ENCODE results near the gene MYO5C. TPM values are rescaled to one million over a fixed set of nuclear protein-coding genes. Genes with fewer than 3 reads are reported as not detected.
"Not testable (repeated sequence)": the region's sequence is repeated elsewhere in the genome, so short reads cannot be mapped to it uniquely, and the experiment has no call there.

MYO5C gene
- total RNA-seq, 1 donor: 41.2 TPM

DNA sequence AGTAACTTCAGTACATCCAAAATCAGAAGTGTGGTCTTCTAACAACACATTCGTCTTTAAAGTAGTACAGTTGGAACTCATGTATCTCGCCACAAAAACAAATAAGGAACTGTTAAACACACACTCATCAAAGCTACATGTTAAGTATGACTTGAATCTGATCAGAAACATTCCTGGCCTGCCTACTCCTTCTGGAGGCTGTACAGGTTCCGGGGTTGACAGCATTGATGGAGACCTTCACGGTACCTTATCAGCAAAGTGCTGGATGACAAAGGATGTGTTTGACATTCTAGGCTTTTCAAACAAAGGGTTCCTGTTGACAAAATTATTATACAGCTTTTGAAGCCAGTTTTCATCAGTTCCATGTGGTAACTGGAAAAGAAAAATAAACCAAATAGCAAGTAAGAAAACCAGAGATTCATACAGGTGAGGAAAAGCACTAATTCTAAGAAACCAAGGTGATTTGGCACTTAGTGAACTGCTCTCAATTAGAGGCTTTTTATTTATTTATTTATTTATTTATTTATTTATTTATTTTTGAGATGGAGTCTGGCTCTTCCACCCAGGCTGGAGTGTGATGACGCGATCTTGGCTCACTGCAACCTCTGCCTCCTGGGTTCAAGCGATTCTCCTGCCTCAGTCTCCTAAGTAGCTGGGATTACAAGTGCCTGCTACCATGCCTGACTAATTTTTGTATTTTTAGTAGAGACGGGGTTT, 44.3 kb downstream of the MYO5C start:
- DNase-seq (ENCODE audit: low read depth in 2 of 3, low spot score in 2 of 3): no peak

DNA sequence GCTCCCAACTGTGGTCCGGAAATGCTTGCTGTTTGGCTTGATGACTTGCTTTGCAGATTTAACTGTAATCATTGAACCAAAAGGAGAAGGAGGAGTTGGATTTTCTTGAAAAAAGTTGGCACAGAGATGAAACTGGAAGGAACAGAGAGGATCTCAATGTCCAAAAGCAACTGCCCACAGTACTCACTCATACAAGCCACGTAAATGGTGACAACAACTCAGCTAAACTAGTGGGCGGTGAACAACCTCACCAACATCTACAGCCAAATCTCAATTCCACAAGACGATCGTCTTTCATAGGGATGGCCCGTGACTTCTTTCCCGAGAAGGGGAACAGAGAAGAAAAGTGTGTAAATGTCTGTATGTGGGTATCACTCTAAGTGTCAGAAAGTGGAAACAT, 48.1 kb downstream of the MYO5C start:
- no peak for DNase-seq (ENCODE audit: low read depth in 2 of 3, low spot score in 2 of 3)

DNA sequence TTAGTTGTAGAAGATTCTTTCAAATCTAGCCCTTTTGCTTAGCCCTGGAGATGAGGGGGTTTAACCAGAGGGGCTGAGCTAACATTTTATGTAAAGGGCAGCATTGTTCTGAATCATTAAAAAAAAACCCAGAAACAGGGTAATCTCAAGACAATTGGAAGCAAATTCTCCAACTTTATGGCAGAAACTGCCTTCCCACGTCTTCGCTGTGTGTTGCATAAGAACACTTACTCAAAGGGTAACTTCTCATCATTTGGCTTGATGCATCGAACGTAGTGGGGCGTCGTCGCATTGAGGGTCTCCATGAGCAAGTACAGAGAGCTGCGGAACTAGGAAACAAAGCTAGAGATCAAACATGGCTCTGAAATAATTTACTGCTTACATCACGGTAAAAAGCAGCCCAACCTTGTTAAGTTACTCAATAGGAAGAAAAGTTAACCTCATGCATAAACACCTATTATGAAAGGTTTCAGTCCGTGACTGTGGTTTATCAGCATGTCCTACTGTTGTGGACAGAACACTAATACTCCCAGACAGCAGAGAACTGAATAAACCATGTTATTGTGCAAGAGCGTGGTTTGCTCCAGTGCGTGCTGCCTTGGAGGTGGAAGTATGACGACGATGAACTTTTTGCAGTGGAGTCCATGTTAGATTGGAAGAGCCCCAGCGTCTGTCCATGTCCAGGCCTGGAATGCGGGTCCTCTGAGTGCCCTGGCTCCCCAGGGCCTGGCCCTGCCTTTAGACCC, 48.7 kb downstream of the MYO5C start:
- DNase-seq (ENCODE audit: low read depth in 2 of 3, low spot score in 2 of 3): no peak

DNA sequence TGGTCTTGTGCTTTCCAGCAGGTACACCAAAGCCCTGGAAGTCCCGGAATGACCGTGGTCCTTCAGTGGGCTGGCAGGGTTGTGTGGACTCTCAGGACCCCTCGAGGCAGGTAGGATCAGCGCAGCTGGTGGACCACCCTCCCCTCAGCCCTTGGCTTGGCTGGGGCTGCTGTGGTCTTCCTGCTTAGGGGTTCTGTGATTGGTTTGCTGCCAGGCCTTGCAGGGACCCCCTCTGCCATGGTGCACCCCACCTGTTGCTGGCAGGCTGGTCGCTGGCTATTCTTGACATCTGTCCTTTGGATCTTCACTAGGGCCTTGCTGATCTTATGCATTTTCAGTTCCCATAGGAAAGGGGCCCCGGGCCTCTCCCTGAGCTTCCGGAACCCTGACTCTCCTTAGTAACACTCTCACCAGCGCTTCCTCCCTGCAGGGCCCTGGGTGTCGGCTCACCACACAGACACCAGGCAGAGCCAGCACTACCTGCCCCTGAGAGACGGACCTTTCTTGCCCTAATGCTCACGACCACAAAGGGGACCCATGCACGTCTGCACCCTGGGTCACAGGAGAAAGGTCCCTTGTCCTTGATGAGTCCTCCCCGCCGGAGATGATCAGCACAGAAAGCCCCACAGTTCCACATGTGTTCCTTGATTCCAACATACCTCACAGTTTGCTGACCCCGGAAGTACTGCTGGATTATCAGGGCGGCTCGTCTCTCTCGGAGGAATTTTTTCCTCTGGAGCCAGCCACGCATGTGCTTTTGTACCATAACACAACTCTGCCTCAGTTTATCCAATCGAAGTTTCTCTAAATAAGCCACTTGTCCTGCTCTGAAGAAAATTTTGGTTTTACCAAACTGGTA, 51.7 kb downstream of the MYO5C start:
- no peak for DNase-seq (ENCODE audit: low read depth in 2 of 3, low spot score in 2 of 3)

DNA sequence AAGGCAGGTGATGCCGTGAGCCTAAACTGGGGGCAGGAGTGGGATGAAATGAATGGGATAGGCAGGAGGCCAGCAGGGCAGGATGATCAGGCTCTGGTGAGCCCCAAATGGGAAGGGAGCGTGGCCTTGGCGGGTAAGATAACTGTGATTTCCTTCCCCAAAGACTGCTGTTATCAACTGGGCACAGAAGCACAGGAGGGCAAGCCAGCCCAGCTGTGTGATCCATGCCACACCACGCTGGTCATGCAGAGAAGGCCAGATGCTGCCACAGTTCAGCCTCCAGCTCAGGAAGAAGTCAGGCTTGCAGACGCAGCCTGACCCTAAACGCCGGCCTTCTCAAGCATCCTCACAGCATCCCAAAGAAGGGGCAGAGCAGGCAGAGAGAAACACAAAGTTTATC, 52.3 kb downstream of the MYO5C start:
- peak in 2 of 3 donors; percentile 31 to 34 for DNase-seq (ENCODE audit: low read depth in 2 of 3, low spot score in 2 of 3)

DNA sequence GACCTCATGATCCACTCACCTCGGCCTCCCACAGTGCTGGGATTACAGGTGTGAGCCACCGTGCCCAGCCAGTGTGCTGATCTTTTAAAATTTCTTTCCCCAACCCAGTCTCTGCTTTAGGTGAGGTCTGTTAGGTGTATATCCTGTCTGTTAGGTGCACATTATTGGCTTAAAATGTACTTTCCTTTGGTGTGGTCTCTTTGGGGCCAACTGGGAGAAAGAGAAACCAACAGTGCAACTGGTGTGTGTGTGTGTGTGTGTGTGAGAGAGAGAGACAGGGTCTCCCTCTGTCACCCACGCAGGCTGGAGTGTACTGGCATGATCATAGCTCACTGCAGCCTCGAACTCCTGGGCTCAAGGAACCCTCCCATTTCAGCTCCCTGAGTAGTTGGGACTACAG, 54.1 kb downstream of the MYO5C start:
- DNase-seq (ENCODE audit: low read depth in 2 of 3, low spot score in 2 of 3): no peak

DNA sequence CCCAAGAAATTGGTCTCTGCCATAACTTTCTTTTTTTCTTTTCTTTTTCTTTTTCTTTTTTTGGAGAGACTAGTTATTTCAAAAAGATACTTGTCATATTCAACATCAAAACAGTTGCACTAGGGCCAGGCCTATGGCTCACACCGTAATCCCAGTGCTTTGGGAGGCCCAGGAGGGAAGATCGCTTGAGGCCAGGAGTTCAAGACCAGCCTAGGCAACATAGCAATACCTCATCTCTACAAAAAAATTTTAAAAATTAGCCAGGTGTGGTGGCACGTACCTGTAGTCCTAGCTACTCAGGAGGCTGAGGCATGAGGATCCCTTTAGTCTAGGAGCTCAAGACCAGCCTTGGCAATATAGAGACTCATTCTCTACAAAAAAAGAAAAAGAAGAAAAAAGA, 55.4 kb downstream of the MYO5C start:
- DNase-seq (ENCODE audit: low read depth in 2 of 3, low spot score in 2 of 3): no peak

DNA sequence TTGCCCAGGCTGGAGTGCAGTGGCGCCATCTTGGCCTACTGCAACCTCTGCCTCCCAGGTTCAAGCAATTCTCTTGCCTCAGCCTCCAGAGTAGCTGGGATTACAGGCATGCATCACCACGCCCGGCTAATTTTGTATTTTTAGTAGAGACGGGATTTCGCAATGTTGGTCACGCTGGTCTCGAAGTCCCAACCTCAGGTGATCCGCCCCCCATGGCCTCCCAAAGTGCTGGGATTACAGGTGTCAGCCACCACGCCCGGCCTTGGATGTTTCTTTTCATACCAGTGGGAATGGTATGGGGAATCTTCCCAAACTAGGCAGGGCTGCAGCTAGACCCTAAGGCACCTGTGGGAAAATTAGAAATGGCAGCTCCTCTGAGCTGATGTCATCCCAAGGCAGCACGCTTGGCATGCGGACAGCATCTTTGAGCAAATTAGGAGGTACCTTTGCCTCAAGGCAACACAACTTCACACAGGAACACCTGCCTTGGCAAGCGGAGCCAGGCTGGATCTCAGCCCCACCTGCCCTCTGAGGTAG, 56.5 kb downstream of the MYO5C start:
- not testable (repeated sequence) for DNase-seq (ENCODE audit: low read depth in 2 of 3, low spot score in 2 of 3)

DNA sequence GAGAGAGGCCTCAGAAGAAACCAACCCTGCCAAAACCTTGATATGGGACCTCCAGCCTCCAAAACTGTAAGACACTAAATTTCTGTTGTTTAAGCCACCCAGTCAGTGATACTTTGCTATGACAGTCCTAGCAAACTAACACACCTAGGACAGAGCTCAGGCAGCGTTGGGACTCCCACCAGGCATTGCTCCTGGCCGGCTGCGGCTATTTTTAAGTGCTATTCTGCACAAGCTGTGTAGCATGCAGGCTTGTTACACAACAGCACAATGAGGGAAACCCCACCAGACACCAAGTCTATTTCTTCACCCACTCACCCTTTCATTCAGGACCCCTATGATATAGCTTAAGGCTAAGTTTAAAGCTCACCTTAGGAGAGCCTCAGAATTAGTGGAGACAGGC, 57.5 kb downstream of the MYO5C start:
- DNase-seq (ENCODE audit: low read depth in 2 of 3, low spot score in 2 of 3): no peak

DNA sequence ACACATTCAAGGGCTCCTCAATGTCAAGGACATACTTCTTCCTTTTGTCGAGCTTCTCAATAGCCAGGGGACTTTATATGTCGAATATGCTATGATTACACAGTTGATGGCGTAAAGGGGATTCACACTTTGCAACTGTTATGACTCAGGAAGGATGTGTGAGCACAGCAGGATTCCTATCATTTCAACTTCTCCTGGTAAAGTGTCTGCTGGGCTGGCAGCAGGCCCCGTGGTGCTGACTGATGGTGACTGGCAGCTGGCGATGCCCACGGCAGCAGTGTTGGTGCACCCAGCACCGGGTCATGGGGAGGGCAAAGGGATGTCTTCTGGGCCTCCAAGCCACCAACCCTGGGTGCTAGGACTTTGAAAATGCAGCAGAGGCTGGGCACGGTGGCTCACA, 59.6 kb downstream of the MYO5C start:
- DNase-seq (ENCODE audit: low read depth in 2 of 3, low spot score in 2 of 3): no peak

DNA sequence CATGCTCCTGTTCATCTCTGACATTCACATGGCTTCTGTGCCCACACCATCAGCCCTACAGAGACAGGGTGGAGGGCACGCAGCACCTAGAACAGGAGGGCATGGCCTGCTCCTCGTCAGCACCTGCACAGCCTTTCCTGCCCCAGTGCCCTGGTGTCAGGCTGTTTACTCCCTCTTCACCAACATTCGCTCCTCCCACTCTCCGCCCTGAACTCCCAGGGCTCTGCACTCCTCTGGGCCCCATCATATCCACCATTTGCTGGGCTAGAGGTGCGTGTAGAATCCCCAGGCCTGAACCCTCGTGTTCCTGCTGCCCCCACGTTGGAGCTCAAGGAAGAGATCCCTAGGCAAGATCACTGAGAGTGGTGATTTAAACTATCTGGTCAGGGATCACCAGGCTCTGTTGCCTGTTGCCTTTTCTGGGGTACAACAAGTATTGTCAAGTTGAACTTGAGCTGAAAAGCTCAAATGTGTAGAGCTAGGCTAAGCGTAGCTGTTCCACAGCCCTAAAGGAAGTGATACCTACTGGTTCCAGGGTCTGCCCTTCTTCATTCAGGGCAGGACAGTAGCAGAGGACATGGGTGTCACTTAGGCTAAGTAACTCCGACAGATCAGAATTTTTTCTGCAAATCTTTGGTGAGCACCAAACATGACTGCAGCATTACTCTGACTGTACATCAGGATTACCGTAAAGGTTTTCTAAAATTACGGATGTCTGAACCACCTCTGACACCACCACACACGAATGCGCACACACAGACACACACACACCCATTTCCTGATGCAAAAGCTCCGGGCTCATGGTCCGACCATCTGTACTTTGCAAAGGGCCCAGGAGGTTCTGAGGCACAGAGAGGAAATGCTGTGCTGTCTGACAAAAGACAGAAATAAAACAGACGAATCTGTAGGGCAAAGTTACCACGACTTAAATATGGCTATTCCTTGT, 60.7 kb downstream of the MYO5C start:
- no peak for DNase-seq (ENCODE audit: low read depth in 2 of 3, low spot score in 2 of 3)

DNA sequence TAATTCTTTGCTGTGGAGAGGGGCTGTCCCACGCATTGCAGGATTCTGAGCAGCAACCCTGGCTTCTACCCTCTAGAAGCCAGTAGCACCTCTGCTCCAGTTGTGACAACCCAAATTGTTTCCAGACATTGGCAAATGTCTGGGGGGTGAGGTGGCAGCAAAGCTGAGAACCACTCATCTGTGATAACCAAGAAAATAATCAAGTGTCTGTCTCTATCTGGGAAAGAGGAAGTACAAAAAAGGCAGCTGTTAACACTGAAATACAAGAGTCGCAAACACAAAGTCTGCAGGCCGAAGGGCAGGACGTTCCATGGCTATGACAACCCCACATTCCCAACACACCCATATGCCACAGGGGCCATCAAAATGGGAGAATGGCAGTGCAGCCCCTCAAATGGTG, 62.2 kb downstream of the MYO5C start:
- DNase-seq (ENCODE audit: low read depth in 2 of 3, low spot score in 2 of 3): peak in 2 of 3 donors; percentile 34 to 58

DNA sequence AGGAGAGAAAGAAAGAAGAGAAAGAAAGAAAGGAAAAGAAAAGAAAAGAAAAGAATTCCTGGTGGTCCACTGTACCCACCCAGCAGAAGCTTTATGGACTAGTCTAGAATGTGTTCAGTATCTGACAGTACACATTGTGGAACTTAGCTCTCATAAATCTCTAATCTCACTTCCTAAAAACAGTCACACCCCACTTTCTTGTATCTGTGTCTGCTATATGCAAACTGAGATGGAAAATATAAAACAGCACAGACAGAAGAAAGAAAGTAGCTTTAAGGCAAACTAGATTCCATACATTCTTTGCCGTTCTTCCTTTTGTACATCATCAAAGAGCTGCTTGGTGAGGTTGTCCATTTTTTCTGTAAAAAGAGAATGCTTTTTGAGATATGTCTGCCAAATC, 63.3 kb downstream of the MYO5C start:
- peak in 1 of 3 donors; percentile 54 for DNase-seq (ENCODE audit: low read depth in 2 of 3, low spot score in 2 of 3)

DNA sequence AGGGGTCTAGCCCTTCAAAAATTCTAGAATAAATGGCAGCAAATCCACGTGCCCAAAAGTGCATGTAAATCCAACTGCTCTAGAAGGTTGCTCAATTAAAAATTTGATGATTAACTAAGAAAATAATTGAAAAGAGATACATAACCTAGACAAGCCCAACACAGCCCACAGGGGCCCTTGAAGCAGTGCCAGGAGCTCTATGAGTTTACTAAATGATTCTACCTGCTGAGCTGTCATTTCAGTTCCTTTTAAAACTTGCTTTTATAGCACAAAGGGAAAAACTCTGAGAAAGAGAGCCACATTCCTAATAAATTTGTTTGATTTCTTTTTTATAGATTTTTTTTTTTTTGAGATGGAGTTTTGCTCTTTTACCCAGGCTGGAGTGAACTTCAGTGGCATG, 65.5 kb downstream of the MYO5C start:
- DNase-seq (ENCODE audit: low read depth in 2 of 3, low spot score in 2 of 3): no peak

DNA sequence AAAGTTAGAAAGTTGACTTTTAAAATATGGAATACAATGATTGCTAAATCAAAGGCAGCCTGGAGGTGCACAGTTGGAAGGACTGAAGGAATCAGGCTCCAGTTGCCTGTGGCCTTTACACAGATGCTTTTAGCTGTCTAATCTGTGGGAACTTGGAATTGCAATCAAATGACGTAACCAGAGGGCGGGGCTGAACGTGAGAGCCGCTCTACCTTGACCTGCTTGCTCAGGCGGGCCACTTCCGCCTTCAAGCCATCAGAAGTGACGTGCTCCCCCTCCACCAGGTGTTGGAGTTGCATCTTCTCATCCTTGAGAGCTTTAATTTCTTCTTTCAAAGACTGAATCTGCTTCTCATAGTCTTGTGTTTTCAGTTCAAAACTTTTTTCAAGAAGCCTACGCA, 66.7 kb downstream of the MYO5C start:
- no peak for DNase-seq (ENCODE audit: low read depth in 2 of 3, low spot score in 2 of 3)

DNA sequence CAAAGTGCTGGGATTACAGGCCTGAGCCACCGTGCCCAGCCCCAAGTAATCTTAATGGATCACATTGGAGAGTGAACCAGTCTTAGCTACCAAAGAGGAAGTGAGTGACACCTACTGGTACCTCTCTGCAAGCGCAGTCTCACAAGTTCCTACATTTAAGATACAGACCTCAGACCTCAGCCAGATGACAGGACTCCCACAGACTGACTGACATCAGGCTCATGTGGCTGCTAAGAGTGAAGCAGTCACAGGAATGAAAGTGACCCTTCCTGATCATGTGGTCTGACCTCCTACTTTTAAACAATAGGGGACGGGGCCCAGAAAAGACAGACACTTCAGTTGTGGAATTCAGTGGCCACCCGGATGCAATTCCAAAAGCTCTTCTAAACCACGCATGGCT, 68.1 kb downstream of the MYO5C start:
- DNase-seq (ENCODE audit: low read depth in 2 of 3, low spot score in 2 of 3): peak in 2 of 3 donors; percentile 70 to 87

DNA sequence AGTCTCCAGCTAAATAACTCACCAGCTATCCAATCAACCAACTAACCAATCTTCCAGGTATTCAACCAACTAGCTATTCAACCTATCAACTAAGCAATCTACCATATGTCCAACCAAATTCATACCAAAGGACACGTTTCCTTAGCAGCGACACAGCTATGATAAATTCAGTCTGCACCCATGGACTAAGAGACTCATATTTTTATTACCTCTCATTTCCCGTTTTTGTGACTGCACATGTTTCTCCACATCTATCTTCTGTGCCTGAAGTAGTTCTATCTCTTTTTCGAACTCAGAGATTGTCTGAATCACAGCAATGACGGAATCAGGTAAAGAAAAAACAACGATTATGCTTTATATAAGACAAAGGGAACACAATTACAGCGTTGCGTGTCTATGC, 70.4 kb downstream of the MYO5C start:
- no peak for DNase-seq (ENCODE audit: low read depth in 2 of 3, low spot score in 2 of 3)

DNA sequence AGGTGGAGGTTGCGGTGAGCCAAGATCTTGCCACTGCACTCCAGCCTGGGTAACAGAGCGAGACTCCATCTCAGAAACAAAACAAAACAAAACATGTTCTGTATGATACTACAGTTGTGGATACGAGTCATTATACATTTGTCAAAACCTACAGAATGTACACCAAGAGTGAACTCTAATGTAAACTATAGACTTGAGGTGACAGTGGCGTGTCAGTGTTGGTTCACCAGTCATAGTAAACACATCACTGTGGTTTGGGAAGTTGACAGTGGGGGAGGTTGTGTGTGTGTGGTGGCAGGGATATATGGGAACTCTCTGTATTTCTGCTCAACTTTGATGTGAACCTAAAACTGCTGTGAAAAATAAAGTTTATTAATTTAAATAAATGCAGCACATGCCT, 71.4 kb downstream of the MYO5C start:
- no peak for DNase-seq (ENCODE audit: low read depth in 2 of 3, low spot score in 2 of 3)

DNA sequence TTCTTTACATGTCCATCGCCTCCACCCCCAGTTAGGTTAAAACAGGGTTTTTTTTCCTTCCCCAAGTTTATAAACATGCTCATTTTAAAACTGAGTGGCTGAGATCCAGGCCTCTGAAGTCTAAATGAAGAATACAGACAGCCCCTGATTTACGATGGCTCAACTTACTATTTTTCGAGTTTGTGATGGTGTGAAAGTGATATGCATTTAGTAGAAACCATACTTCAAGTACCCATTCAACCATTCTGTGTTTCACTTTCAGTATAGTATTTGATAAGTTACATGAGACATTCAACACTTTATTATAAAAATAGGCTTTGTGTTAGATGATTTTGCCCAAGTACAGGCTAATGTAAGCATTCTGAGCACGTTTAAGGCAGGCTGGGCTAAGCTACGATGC, 73.9 kb downstream of the MYO5C start:
- no peak for DNase-seq (ENCODE audit: low read depth in 2 of 3, low spot score in 2 of 3)
